HG03558 (cell line): ENCODE results near the gene CACNA1I.
"Not testable (repeated sequence)": the region's sequence is repeated elsewhere in the genome, so short reads cannot be mapped to it uniquely, and the experiment has no call there.

Experiments
- ATAC-seq: cut with Tn5 transposase; IDR thresholded peaks from one replicate; pipeline ENCODE4 v1.9.1; 2021; ENCODE audit warnings: moderate number of reproducible peaks; ENCODE audit not compliant: unreplicated experiment; ENCODE audit errors: extremely low read depth

Gene CACNA1I

GRCh38 chr22:39570665-39571064, at the start of gene CACNA1I:
Gene CACNA1I (plus strand): TSS chr22:39570753. CDS start chr22:39570753, 0 bp downstream.
- ATAC-seq: no peak

- ATAC-seq: not testable (repeated sequence)
Observed at GRCh38 chr22:39521106-39521885, 49.3 kb upstream of the CACNA1I start.

GRCh38 chr22:39522091-39522490, 48.5 kb upstream of the CACNA1I start:
- not testable (repeated sequence) for ATAC-seq

- ATAC-seq: no peak
Observed at GRCh38 chr22:39522567-39523300, 47.8 kb upstream of the CACNA1I start.

GRCh38 chr22:39524089-39524752, 46.3 kb upstream of the CACNA1I start:
- no peak for ATAC-seq

GRCh38 chr22:39524753-39525657, 45.5 kb upstream of the CACNA1I start:
- ATAC-seq: no peak

- no peak for ATAC-seq
Observed at GRCh38 chr22:39525658-39525975, 44.9 kb upstream of the CACNA1I start.

GRCh38 chr22:39526736-39527171, 43.8 kb upstream of the CACNA1I start:
- ATAC-seq: no peak

- ATAC-seq: no peak
Observed at GRCh38 chr22:39527481-39527961, 43.0 kb upstream of the CACNA1I start.

- no peak for ATAC-seq
Observed at GRCh38 chr22:39528080-39528661, 42.4 kb upstream of the CACNA1I start.

GRCh38 chr22:39528681-39529486, 41.7 kb upstream of the CACNA1I start:
- no peak for ATAC-seq

GRCh38 chr22:39529487-39529851, 41.1 kb upstream of the CACNA1I start:
- ATAC-seq: no peak

GRCh38 chr22:39530116-39530515, 40.4 kb upstream of the CACNA1I start:
- no peak for ATAC-seq

GRCh38 chr22:39530692-39531331, 39.7 kb upstream of the CACNA1I start:
- ATAC-seq: no peak

- peak; percentile 45 for ATAC-seq
Observed at GRCh38 chr22:39532215-39533073, 38.1 kb upstream of the CACNA1I start, which contains the start of gene RPS19BP1. Gene RPS19BP1 (minus strand): TSS chr22:39532748. CDS start chr22:39532738, 10 bp downstream.

- no peak for ATAC-seq
Observed at GRCh38 chr22:39534092-39534506, 36.5 kb upstream of the CACNA1I start.

GRCh38 chr22:39534591-39535356, 35.8 kb upstream of the CACNA1I start:
- no peak for ATAC-seq
